ENCODE results near the gene NR2C1.
"Not testable (repeated sequence)": the region's sequence is repeated elsewhere in the genome, so short reads cannot be mapped to it uniquely, and the experiment has no call there.

NR2C1 gene

GRCh38 chr12:95100264-95101190, 27.1 kb upstream of the NR2C1 start:
- intact Hi-C loops (cut with micrococcal nuclease), result no loop called here
- no peaks in the 10 kb centered on the region for H3K9me3 Mint-ChIP-seq
- H3K4me3 Mint-ChIP-seq, result no peak overlapping the region
- peaks cover 55% of the 10 kb centered on the region for H3K36me3 Mint-ChIP-seq (ENCODE audit: low read depth)
- peaks cover 23% of the 10 kb centered on the region for H3K4me1 Mint-ChIP-seq (ENCODE audit: low read depth)
- H3K27ac Mint-ChIP-seq, result no peak overlapping the region
- H3K27me3 Mint-ChIP-seq, result no peaks in the 10 kb centered on the region

- no peak overlapping the region for H3K27ac Mint-ChIP-seq
- intact Hi-C loops (cut with micrococcal nuclease), result no loop called here
- peaks cover 48% of the 10 kb centered on the region for H3K36me3 Mint-ChIP-seq (ENCODE audit: low read depth)
- no peaks in the 10 kb centered on the region for H3K9me3 Mint-ChIP-seq
- no peaks in the 10 kb centered on the region for H3K27me3 Mint-ChIP-seq
- H3K4me3 Mint-ChIP-seq, result no peak overlapping the region
- H3K4me1 Mint-ChIP-seq (ENCODE audit: low read depth), result peaks cover 23% of the 10 kb centered on the region
Observed at GRCh38 chr12:95099270-95099790, 25.9 kb upstream of the NR2C1 start.

- Mint-ChIP-seq H3K4me3 (no peak overlapping the region), H3K9me3 (no peaks in the 10 kb centered on the region), H3K27me3 (no peaks in the 10 kb centered on the region), H3K36me3 (ENCODE audit: low read depth) (peaks cover 54% of the 10 kb centered on the region), H3K27ac (no peak overlapping the region), H3K4me1 (ENCODE audit: low read depth) (peaks cover 16% of the 10 kb centered on the region)
- intact Hi-C loops (cut with micrococcal nuclease), result no loop called here
Observed at GRCh38 chr12:95096852-95097251, 23.4 kb upstream of the NR2C1 start.

GRCh38 chr12:95096378-95096777, 23.0 kb upstream of the NR2C1 start:
- no peak overlapping the region for H3K27ac Mint-ChIP-seq
- H3K4me3 Mint-ChIP-seq, result no peak overlapping the region

GRCh38 chr12:95095866-95096265, 22.4 kb upstream of the NR2C1 start:
- intact Hi-C loops (cut with micrococcal nuclease); H3K27ac Mint-ChIP-seq; H3K4me3 Mint-ChIP-seq; H3K27me3 Mint-ChIP-seq; H3K9me3 Mint-ChIP-seq: not testable (repeated sequence)
- peaks cover 16% of the 10 kb centered on the region for H3K4me1 Mint-ChIP-seq (ENCODE audit: low read depth)
- peaks cover 47% of the 10 kb centered on the region for H3K36me3 Mint-ChIP-seq (ENCODE audit: low read depth)

More at GRCh38 chr12:95096378-95096777, 23.0 kb upstream of the NR2C1 start:
- H3K27me3 Mint-ChIP-seq, result no peaks in the 10 kb centered on the region
- H3K4me1 Mint-ChIP-seq (ENCODE audit: low read depth), result peaks cover 16% of the 10 kb centered on the region
- peaks cover 52% of the 10 kb centered on the region for H3K36me3 Mint-ChIP-seq (ENCODE audit: low read depth)
- intact Hi-C loops (cut with micrococcal nuclease), result no loop called here
- H3K9me3 Mint-ChIP-seq, result no peaks in the 10 kb centered on the region

GRCh38 chr12:95089462-95089861, 16.0 kb upstream of the NR2C1 start:
- Mint-ChIP-seq H3K4me1 (ENCODE audit: low read depth) (peaks cover 9% of the 10 kb centered on the region), H3K27ac (no peak overlapping the region), H3K9me3 (no peaks in the 10 kb centered on the region), H3K36me3 (ENCODE audit: low read depth) (peaks cover 46% of the 10 kb centered on the region), H3K27me3 (no peaks in the 10 kb centered on the region), H3K4me3 (no peak overlapping the region)
- intact Hi-C loops (cut with micrococcal nuclease), result no loop called here

DNA sequence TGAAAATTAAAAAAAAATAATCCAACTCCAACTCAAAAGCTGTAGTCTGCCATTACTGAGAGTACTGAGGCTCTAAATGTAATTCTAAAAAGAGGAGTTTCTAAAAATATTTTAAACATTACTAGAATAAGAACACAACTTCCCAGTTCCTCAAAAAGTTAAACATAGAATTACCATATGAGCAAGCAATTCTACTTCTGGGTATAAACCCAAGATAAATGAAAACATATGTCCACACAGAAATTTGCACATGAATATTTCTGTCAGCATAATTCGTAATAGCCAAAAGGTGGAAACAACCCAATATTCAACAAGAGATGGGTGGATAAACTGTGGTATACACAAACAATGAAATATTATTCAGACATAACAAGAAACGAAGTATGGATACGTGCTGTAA, 15.0 kb upstream of the NR2C1 start:
- Mint-ChIP-seq H3K27ac (no peak overlapping the region), H3K9me3 (no peaks in the 10 kb centered on the region), H3K36me3 (ENCODE audit: low read depth) (peaks cover 48% of the 10 kb centered on the region), H3K27me3 (no peaks in the 10 kb centered on the region), H3K4me3 (no peak overlapping the region), H3K4me1 (ENCODE audit: low read depth) (peaks cover 9% of the 10 kb centered on the region)
- intact Hi-C loops (cut with micrococcal nuclease), result no loop called here

DNA sequence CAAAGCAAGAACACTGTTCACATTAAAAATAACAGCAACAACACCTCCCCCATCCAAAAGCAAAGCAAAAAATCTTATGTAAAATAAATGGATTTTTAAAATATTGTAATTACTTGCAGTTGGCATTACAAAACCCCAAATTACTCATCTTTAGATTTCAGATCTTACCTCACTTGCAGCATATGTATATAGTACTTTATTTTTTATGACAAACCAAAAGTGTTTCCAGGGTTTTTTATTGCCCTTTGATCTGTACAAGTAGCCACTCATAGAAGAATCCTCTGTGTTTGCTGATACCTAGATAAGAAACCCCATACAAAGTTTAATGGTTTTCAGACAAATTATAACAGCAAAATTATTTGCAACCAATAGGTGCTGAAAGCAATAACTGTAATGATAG, 12.2 kb upstream of the NR2C1 start:
- Mint-ChIP-seq H3K4me1 (ENCODE audit: low read depth) (peaks cover 9% of the 10 kb centered on the region), H3K27me3 (no peaks in the 10 kb centered on the region), H3K4me3 (no peak overlapping the region), H3K9me3 (no peaks in the 10 kb centered on the region), H3K36me3 (ENCODE audit: low read depth) (peaks cover 36% of the 10 kb centered on the region), H3K27ac (no peak overlapping the region)
- intact Hi-C loops (cut with micrococcal nuclease), result no loop called here

DNA sequence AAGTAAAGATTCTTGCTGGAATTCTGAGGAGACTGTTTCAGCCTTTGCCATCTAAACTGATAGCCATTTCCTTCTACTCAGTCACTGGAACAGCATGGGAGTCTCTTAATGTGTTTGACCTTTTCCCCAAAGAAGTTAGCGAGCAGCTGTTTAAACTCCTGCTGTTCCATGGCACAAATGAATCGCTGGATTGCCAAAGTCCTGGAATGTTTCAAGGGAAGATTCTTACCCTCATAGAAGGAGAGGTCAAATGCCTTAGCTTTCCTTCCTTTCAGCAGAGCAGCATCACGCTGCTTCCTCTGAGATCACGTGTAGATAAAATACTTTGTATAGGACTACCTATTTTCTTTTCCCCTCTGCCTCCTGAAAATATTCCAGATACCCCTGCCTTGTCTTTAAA, 10.5 kb upstream of the NR2C1 start:
- H3K27ac Mint-ChIP-seq, result no peak overlapping the region
- H3K4me3 Mint-ChIP-seq, result no peak overlapping the region
- intact Hi-C loops (cut with micrococcal nuclease), result no loop called here
- H3K36me3 Mint-ChIP-seq (ENCODE audit: low read depth), result peaks cover 20% of the 10 kb centered on the region
- no peaks in the 10 kb centered on the region for H3K9me3 Mint-ChIP-seq
- H3K27me3 Mint-ChIP-seq, result no peaks in the 10 kb centered on the region
- H3K4me1 Mint-ChIP-seq (ENCODE audit: low read depth), result peaks cover 6% of the 10 kb centered on the region

- intact Hi-C loops (cut with micrococcal nuclease), result no loop called here
- Mint-ChIP-seq H3K27me3 (no peaks in the 10 kb centered on the region), H3K27ac (no peak overlapping the region), H3K9me3 (no peaks in the 10 kb centered on the region), H3K4me3 (no peak overlapping the region), H3K4me1 (ENCODE audit: low read depth) (peaks cover 2% of the 10 kb centered on the region), H3K36me3 (ENCODE audit: low read depth) (peaks cover 20% of the 10 kb centered on the region)
Observed at GRCh38 chr12:95083471-95083870, 10.1 kb upstream of the NR2C1 start.

GRCh38 chr12:95077341-95077740, 3.9 kb upstream of the NR2C1 start:
- Mint-ChIP-seq H3K9me3 (no peaks in the 10 kb centered on the region), H3K27me3 (no peaks in the 10 kb centered on the region), H3K27ac (no peak overlapping the region), H3K36me3 (ENCODE audit: low read depth) (peaks cover 15% of the 10 kb centered on the region), H3K4me3 (no peak overlapping the region), H3K4me1 (ENCODE audit: low read depth) (no peaks in the 10 kb centered on the region)
- intact Hi-C loops (cut with micrococcal nuclease), result no loop called here

GRCh38 chr12:95074766-95075165, 1.3 kb upstream of the NR2C1 start:
- Mint-ChIP-seq H3K4me3 (no peak overlapping the region), H3K4me1 (ENCODE audit: low read depth) (no peaks in the 10 kb centered on the region), H3K27me3 (no peaks in the 10 kb centered on the region), H3K9me3 (no peaks in the 10 kb centered on the region), H3K27ac (no peak overlapping the region), H3K36me3 (ENCODE audit: low read depth) (peaks cover 13% of the 10 kb centered on the region)
- intact Hi-C loops (cut with micrococcal nuclease), result loop anchor here (5.0 kb wide), 1 partner anchor 143 kb away; the partner anchor contains the start of genes FGD6 and VEZT

- H3K27me3 Mint-ChIP-seq, result no peaks in the 10 kb centered on the region
- H3K4me3 Mint-ChIP-seq, result peak overlapping the region; percentile 98
- intact Hi-C loops (cut with micrococcal nuclease), result loop anchor here (5.0 kb wide), 1 partner anchor 143 kb away; the partner anchor contains the start of genes FGD6 and VEZT
- H3K4me1 Mint-ChIP-seq (ENCODE audit: low read depth), result no peaks in the 10 kb centered on the region
- H3K9me3 Mint-ChIP-seq, result no peaks in the 10 kb centered on the region
- H3K27ac Mint-ChIP-seq, result peak overlapping the region; percentile 92
- peaks cover 18% of the 10 kb centered on the region for H3K36me3 Mint-ChIP-seq (ENCODE audit: low read depth)
Observed at GRCh38 chr12:95073698-95074520, 491 bp upstream of the NR2C1 start.

GRCh38 chr12:95070378-95070777, 3.0 kb downstream of the NR2C1 start:
- no peaks in the 10 kb centered on the region for H3K4me1 Mint-ChIP-seq (ENCODE audit: low read depth)
- no peaks in the 10 kb centered on the region for H3K9me3 Mint-ChIP-seq
- H3K36me3 Mint-ChIP-seq (ENCODE audit: low read depth), result peaks cover 41% of the 10 kb centered on the region
- no peak overlapping the region for H3K4me3 Mint-ChIP-seq
- no peak overlapping the region for H3K27ac Mint-ChIP-seq
- H3K27me3 Mint-ChIP-seq, result no peaks in the 10 kb centered on the region
- intact Hi-C loops (cut with micrococcal nuclease), result loop anchor here (5.0 kb wide), 1 partner anchor 147 kb away; the partner anchor contains the start of genes FGD6 and VEZT
